GOT3 (cell line): ENCODE data around the gene DVL1.

ENCODE experiments used
- DNase-seq: peaks from one replicate; lab custom pipeline; 2025; ENCODE audit warnings: mixed read lengths; lab: John Stamatoyannopoulos, UW

DVL1 gene

GRCh38 chr1:1296070-1297061 lies 52.9 kb downstream of the DVL1 start:
- no peak for DNase-seq

- no peak for DNase-seq
Observed at GRCh38 chr1:1295154-1295923, 53.9 kb downstream of the DVL1 start.

- DNase-seq = no peak
Observed at GRCh38 chr1:1294250-1294890, 54.8 kb downstream of the DVL1 start.

GRCh38 chr1:1293263-1294249 lies 55.7 kb downstream of the DVL1 start:
- no peak for DNase-seq

- no peak for DNase-seq
Observed at GRCh38 chr1:1292851-1293250, 56.4 kb downstream of the DVL1 start.

GRCh38 chr1:1292442-1292779 lies 56.8 kb downstream of the DVL1 start:
- DNase-seq = no peak

GRCh38 chr1:1291548-1292441 lies 57.4 kb downstream of the DVL1 start:
- DNase-seq = no peak

GRCh38 chr1:1291023-1291528 lies 58.1 kb downstream of the DVL1 start:
- DNase-seq = no peak

- peak; percentile 52 for DNase-seq
Observed at GRCh38 chr1:1290238-1290731, 58.9 kb downstream of the DVL1 start.

- no peak for DNase-seq
Observed at GRCh38 chr1:1287288-1288110, 61.7 kb downstream of the DVL1 start.

- no peak for DNase-seq
Observed at GRCh38 chr1:1286313-1287261, 62.6 kb downstream of the DVL1 start.

GRCh38 chr1:1285611-1286311 lies 63.5 kb downstream of the DVL1 start:
- no peak for DNase-seq
